NT2/D1 (cell line): Measurements from ENCODE around the gene ARIH1.

Source experiments
- YY1 ChIP-seq: IDR thresholded peaks from 2 replicates; pipeline ENCODE4 v1.6.1; 2011; ENCODE audit not compliant: insufficient read length, insufficient read depth
- ZNF274 ChIP-seq: IDR thresholded peaks from 2 replicates; pipeline ENCODE4 v1.6.1; 2011; ENCODE audit warnings: mild to moderate bottlenecking, low read depth, low read length

DNA sequence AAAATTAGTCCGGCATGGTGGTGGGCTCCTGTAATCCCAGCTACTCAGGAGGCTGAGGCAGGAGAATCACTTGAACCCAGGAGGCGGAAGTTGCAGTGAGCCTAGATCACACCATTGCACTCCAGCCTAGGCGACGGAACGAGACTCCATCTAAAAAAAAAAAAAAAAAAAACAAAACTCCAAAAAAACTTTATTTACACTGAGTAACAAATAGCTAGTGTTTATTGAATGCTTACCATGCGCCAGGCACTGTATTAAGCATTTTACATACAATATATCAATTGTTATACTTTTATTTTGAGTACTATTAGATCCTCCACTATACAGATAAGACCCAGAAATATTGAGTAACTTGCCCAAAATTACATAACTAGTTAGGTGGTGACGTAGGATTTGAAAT is 17.4 kb upstream of the ARIH1 start:
- TF ChIP-seq ZNF274 (no peak), YY1 (no peak)
